Muscle layer of colon (tissue), 2 donors: ENCODE results near the gene MTUS2.

Experiments used
- H3K27ac ChIP-seq: one replicate; pipeline ENCODE4 v1.7.0; 2013; ENCODE audit warnings: low read depth, mild to moderate bottlenecking, low read length, moderate library complexity
- H3K27me3 ChIP-seq, 2 donors: one replicate each; pipeline ENCODE4 v1.7.0; 2013; ENCODE audit warnings: low read length in 2 of 2, mild to moderate bottlenecking in 2 of 2; ENCODE audit not compliant: insufficient read depth in 2 of 2, control insufficient read depth in 1 of 2
- H3K36me3 ChIP-seq: one replicate; pipeline ENCODE4 v1.7.0; 2013; ENCODE audit warnings: mild to moderate bottlenecking, low read length; ENCODE audit not compliant: insufficient read depth
- H3K4me1 ChIP-seq: one replicate; pipeline ENCODE4 v1.7.0; 2013; ENCODE audit warnings: mild to moderate bottlenecking, low read length; ENCODE audit not compliant: insufficient read depth
- H3K4me3 ChIP-seq, 2 donors: one replicate each; pipeline ENCODE4 v1.7.0; 2013; ENCODE audit warnings: low read length in 2 of 2, low read depth in 1 of 2, mild to moderate bottlenecking in 1 of 2, moderate library complexity in 1 of 2
- H3K9ac ChIP-seq: one replicate; pipeline ENCODE4 v1.7.0; 2013; ENCODE audit warnings: low read length
- H3K9me3 ChIP-seq: one replicate; pipeline ENCODE4 v1.7.0; 2013; ENCODE audit warnings: mild to moderate bottlenecking, low read length
- donor health status: abdominal sarcoma.
- donor health status: Adenocarcinoma of cecum.

Gene MTUS2

GRCh38 chr13:29483211-29483610, 663.1 kb downstream of the MTUS2 start:
- Histone ChIP-seq H3K4me1 (no peaks in the 10 kb centered on the region), H3K9ac (no peak overlapping the region), H3K4me3 (no peak overlapping the region), H3K9me3 (no peaks in the 10 kb centered on the region), H3K27ac (no peak overlapping the region), H3K27me3 (no peaks in the 10 kb centered on the region), H3K36me3 (no peaks in the 10 kb centered on the region)

- no peaks in the 10 kb centered on the region for H3K27me3 ChIP-seq
- H3K36me3 ChIP-seq = no peaks in the 10 kb centered on the region
Observed at GRCh38 chr13:29483623-29484022, 663.5 kb downstream of the MTUS2 start.

GRCh38 chr13:29484236-29484635, 664.1 kb downstream of the MTUS2 start:
- Histone ChIP-seq H3K9me3 (no peaks in the 10 kb centered on the region), H3K9ac (no peak overlapping the region), H3K4me1 (no peaks in the 10 kb centered on the region), H3K36me3 (no peaks in the 10 kb centered on the region), H3K4me3 (no peak overlapping the region), H3K27ac (no peak overlapping the region), H3K27me3 (no peaks in the 10 kb centered on the region)

More at GRCh38 chr13:29483623-29484022, 663.5 kb downstream of the MTUS2 start:
- no peaks in the 10 kb centered on the region for H3K4me1 ChIP-seq
- H3K9me3 ChIP-seq = no peaks in the 10 kb centered on the region
- H3K4me3 ChIP-seq = no peak overlapping the region
- no peak overlapping the region for H3K27ac ChIP-seq
- no peak overlapping the region for H3K9ac ChIP-seq

- no peaks in the 10 kb centered on the region for H3K36me3 ChIP-seq
- no peak overlapping the region for H3K4me3 ChIP-seq
- H3K9me3 ChIP-seq = no peaks in the 10 kb centered on the region
- H3K9ac ChIP-seq = no peak overlapping the region
- no peaks in the 10 kb centered on the region for H3K4me1 ChIP-seq
- no peaks in the 10 kb centered on the region for H3K27me3 ChIP-seq
- H3K27ac ChIP-seq = no peak overlapping the region
Observed at GRCh38 chr13:29484796-29485195, 664.7 kb downstream of the MTUS2 start.

- H3K36me3 ChIP-seq = no peaks in the 10 kb centered on the region
- H3K27me3 ChIP-seq = no peaks in the 10 kb centered on the region
- H3K27ac ChIP-seq = no peak overlapping the region
- no peaks in the 10 kb centered on the region for H3K9me3 ChIP-seq
- no peak overlapping the region for H3K4me3 ChIP-seq
- no peaks in the 10 kb centered on the region for H3K4me1 ChIP-seq
- no peak overlapping the region for H3K9ac ChIP-seq
Observed at GRCh38 chr13:29486551-29486950, 666.4 kb downstream of the MTUS2 start.

GRCh38 chr13:29487466-29488454, 667.6 kb downstream of the MTUS2 start:
- no peaks in the 10 kb centered on the region for H3K4me1 ChIP-seq
- H3K4me3 ChIP-seq = no peak overlapping the region
- no peak overlapping the region for H3K9ac ChIP-seq
- H3K27me3 ChIP-seq = no peaks in the 10 kb centered on the region
- H3K27ac ChIP-seq = no peak overlapping the region
- H3K36me3 ChIP-seq = no peaks in the 10 kb centered on the region
- no peaks in the 10 kb centered on the region for H3K9me3 ChIP-seq

- Histone ChIP-seq H3K27ac (no peak overlapping the region), H3K9ac (no peak overlapping the region), H3K4me3 (no peak overlapping the region), H3K9me3 (no peaks in the 10 kb centered on the region), H3K36me3 (no peaks in the 10 kb centered on the region), H3K4me1 (no peaks in the 10 kb centered on the region), H3K27me3 (no peaks in the 10 kb centered on the region)
Observed at GRCh38 chr13:29489650-29490560, 669.8 kb downstream of the MTUS2 start.

- H3K4me3 ChIP-seq = no peak overlapping the region
- H3K27me3 ChIP-seq = no peaks in the 10 kb centered on the region
- no peaks in the 10 kb centered on the region for H3K36me3 ChIP-seq
- no peaks in the 10 kb centered on the region for H3K4me1 ChIP-seq
- no peak overlapping the region for H3K27ac ChIP-seq
- no peak overlapping the region for H3K9ac ChIP-seq
- no peaks in the 10 kb centered on the region for H3K9me3 ChIP-seq
Observed at GRCh38 chr13:29490561-29490885, 670.4 kb downstream of the MTUS2 start.

GRCh38 chr13:29491248-29491647, 671.1 kb downstream of the MTUS2 start:
- Histone ChIP-seq H3K27ac (no peak overlapping the region), H3K36me3 (no peaks in the 10 kb centered on the region), H3K9me3 (no peaks in the 10 kb centered on the region), H3K9ac (no peak overlapping the region), H3K27me3 (no peaks in the 10 kb centered on the region), H3K4me1 (peaks cover 2% of the 10 kb centered on the region), H3K4me3 (no peak overlapping the region)

GRCh38 chr13:29493796-29494195, 673.7 kb downstream of the MTUS2 start:
- no peaks in the 10 kb centered on the region for H3K36me3 ChIP-seq
- no peak overlapping the region for H3K27ac ChIP-seq
- H3K9ac ChIP-seq = no peak overlapping the region
- peaks cover 7% of the 10 kb centered on the region for H3K4me1 ChIP-seq
- H3K27me3 ChIP-seq = no peaks in the 10 kb centered on the region
- H3K9me3 ChIP-seq = no peaks in the 10 kb centered on the region
- H3K4me3 ChIP-seq = no peak overlapping the region

GRCh38 chr13:29494520-29494919, 674.4 kb downstream of the MTUS2 start:
- Histone ChIP-seq H3K36me3 (no peaks in the 10 kb centered on the region), H3K9me3 (no peaks in the 10 kb centered on the region), H3K4me3 (no peak overlapping the region), H3K4me1 (peaks cover 7% of the 10 kb centered on the region), H3K27me3 (no peaks in the 10 kb centered on the region), H3K27ac (no peak overlapping the region), H3K9ac (no peak overlapping the region)
